ENCODE data around the gene OR2K2. TPM values are rescaled to one million over a fixed set of nuclear protein-coding genes. Genes with fewer than 3 reads are reported as not detected.

OR2K2 gene
- total RNA-seq = not detected in 2 replicates

DNA sequence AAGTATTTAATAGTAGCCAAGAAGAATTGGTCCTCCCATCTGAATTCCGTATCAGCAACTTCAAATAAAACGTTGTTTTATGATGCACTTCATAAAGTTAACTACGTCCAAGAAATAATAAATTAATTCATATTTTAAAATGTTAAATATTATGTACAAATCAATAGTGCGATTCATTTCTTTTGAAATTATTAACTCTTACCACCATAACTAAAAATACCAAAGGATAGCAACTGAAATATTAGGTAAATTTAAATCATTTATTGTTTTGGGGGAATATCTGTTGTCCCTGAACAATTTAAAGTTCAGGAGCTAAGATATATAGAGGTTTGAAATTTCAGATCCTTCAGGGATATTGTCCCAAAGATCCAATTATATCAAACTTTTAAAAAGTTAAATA lies at the start of gene OR2K2:
OR2K2 (minus strand) TSS at position 101 of the 400 bp plus-strand sequence. CDS start 1,791 bp downstream, outside the sequence.

Other genes with a start within 250 kb of the OR2K2 start
- 56.1 and 64.5 TPM in 2 replicates for gene ECPAS, start 154.2 kb upstream of the OR2K2 start, total RNA-seq
- 1.0 and 2.0 TPM in 2 replicates for gene ZNF483, start 195.0 kb upstream of the OR2K2 start, total RNA-seq

All from pericardium fibroblast (primary cell).